Liver (tissue), 3 donors: Measurements from ENCODE around the gene NBEAL2.

Experiments
- EGR1 ChIP-seq, 2 donors: IDR thresholded peaks; 2 replicates each; pipeline ENCODE4 v1.6.1; 2016 to 2018; ENCODE audit warnings: antibody characterized with exemption in 2 of 2, low read depth in 2 of 2
- FOXA1 ChIP-seq: IDR thresholded peaks from 2 replicates; pipeline ENCODE4 v1.6.1; 2016; ENCODE audit warnings: antibody characterized with exemption
- GABPA ChIP-seq, 2 donors: IDR thresholded peaks in 1 of 2; conservative IDR thresholded peaks in 1 of 2; 2 replicates each; pipeline ENCODE4 v1.6.1; 2016; ENCODE audit warnings: antibody characterized with exemption in 2 of 2, mild to moderate bottlenecking in 1 of 2, moderate library complexity in 1 of 2
- JUND ChIP-seq, 2 donors: IDR thresholded peaks; 2 replicates each; pipeline ENCODE4 v1.6.1; 2016; ENCODE audit warnings: antibody characterized with exemption in 2 of 2
- MAX ChIP-seq: IDR thresholded peaks from 2 replicates; pipeline ENCODE4 v1.6.1; 2016; ENCODE audit warnings: antibody characterized with exemption
- RAD21 ChIP-seq, 2 donors: IDR thresholded peaks; 2 replicates each; pipeline ENCODE4 v1.6.1; 2016; ENCODE audit warnings: antibody characterized with exemption in 2 of 2, mild to moderate bottlenecking in 2 of 2
- RXRA ChIP-seq, 2 donors: IDR thresholded peaks; 2 replicates each; pipeline ENCODE4 v1.6.1; 2017 to 2018; ENCODE audit warnings: antibody characterized with exemption in 2 of 2, mild to moderate bottlenecking in 1 of 2
- SP1 ChIP-seq: IDR thresholded peaks from 2 replicates; pipeline ENCODE4 v1.6.1; 2018; ENCODE audit warnings: antibody characterized with exemption, mild to moderate bottlenecking
- TAF1 ChIP-seq: conservative IDR thresholded peaks from 2 replicates; pipeline ENCODE4 v1.6.1; 2016; ENCODE audit warnings: antibody characterized with exemption, mild to moderate bottlenecking
- TF ChIP-seq, protein P1 (sequence below): fragments of 150-350 bp; IDR thresholded peaks from 2 replicates; pipeline ENCODE4 v1.5.1; 2017; ENCODE audit warnings: improper control_type of control experiment, low read depth, low read length; ENCODE audit not compliant: missing input control
- TF ChIP-seq, protein P2 (sequence below): IDR thresholded peaks from 2 replicates; pipeline ENCODE4 v1.6.1; 2016; ENCODE audit warnings: antibody characterized with exemption
- TF ChIP-seq, protein P3 (sequence below): IDR thresholded peaks from 2 replicates; pipeline ENCODE4 v1.6.1; 2016; ENCODE audit warnings: antibody characterized with exemption, mild to moderate bottlenecking
- donor health status: healthy.
- donor health status: healthy.

GRCh38 chr3:46978985-46979944, at the start of gene NBEAL2:
- TF ChIP-seq, protein P1, sequence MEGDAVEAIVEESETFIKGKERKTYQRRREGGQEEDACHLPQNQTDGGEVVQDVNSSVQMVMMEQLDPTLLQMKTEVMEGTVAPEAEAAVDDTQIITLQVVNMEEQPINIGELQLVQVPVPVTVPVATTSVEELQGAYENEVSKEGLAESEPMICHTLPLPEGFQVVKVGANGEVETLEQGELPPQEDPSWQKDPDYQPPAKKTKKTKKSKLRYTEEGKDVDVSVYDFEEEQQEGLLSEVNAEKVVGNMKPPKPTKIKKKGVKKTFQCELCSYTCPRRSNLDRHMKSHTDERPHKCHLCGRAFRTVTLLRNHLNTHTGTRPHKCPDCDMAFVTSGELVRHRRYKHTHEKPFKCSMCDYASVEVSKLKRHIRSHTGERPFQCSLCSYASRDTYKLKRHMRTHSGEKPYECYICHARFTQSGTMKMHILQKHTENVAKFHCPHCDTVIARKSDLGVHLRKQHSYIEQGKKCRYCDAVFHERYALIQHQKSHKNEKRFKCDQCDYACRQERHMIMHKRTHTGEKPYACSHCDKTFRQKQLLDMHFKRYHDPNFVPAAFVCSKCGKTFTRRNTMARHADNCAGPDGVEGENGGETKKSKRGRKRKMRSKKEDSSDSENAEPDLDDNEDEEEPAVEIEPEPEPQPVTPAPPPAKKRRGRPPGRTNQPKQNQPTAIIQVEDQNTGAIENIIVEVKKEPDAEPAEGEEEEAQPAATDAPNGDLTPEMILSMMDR = no peak
- no peak for TF ChIP-seq JUND (IDR thresholded peaks at IDR 0.05)
- TF ChIP-seq, protein P2, sequence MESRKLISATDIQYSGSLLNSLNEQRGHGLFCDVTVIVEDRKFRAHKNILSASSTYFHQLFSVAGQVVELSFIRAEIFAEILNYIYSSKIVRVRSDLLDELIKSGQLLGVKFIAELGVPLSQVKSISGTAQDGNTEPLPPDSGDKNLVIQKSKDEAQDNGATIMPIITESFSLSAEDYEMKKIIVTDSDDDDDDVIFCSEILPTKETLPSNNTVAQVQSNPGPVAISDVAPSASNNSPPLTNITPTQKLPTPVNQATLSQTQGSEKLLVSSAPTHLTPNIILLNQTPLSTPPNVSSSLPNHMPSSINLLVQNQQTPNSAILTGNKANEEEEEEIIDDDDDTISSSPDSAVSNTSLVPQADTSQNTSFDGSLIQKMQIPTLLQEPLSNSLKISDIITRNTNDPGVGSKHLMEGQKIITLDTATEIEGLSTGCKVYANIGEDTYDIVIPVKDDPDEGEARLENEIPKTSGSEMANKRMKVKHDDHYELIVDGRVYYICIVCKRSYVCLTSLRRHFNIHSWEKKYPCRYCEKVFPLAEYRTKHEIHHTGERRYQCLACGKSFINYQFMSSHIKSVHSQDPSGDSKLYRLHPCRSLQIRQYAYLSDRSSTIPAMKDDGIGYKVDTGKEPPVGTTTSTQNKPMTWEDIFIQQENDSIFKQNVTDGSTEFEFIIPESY = no peak
- TF ChIP-seq GABPA (IDR thresholded peaks at IDR 0.05 in 1 of 2, conservative IDR thresholded peaks at IDR 0.05 in 1 of 2) = peak in 1 of 2 donors; percentile 51
- TF ChIP-seq FOXA1 = peak; percentile 24
- peak; percentile 73 for TF ChIP-seq SP1
- TF ChIP-seq, protein P3, sequence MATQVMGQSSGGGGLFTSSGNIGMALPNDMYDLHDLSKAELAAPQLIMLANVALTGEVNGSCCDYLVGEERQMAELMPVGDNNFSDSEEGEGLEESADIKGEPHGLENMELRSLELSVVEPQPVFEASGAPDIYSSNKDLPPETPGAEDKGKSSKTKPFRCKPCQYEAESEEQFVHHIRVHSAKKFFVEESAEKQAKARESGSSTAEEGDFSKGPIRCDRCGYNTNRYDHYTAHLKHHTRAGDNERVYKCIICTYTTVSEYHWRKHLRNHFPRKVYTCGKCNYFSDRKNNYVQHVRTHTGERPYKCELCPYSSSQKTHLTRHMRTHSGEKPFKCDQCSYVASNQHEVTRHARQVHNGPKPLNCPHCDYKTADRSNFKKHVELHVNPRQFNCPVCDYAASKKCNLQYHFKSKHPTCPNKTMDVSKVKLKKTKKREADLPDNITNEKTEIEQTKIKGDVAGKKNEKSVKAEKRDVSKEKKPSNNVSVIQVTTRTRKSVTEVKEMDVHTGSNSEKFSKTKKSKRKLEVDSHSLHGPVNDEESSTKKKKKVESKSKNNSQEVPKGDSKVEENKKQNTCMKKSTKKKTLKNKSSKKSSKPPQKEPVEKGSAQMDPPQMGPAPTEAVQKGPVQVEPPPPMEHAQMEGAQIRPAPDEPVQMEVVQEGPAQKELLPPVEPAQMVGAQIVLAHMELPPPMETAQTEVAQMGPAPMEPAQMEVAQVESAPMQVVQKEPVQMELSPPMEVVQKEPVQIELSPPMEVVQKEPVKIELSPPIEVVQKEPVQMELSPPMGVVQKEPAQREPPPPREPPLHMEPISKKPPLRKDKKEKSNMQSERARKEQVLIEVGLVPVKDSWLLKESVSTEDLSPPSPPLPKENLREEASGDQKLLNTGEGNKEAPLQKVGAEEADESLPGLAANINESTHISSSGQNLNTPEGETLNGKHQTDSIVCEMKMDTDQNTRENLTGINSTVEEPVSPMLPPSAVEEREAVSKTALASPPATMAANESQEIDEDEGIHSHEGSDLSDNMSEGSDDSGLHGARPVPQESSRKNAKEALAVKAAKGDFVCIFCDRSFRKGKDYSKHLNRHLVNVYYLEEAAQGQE = peak; percentile 75
- TF ChIP-seq MAX = no peak
- TF ChIP-seq EGR1 (IDR thresholded peaks at IDR 0.05; ENCODE audit: low read depth in 2 of 2) = no peak
- TF ChIP-seq TAF1 = peak; percentile 68
- TF ChIP-seq RAD21 (IDR thresholded peaks at IDR 0.05) = peak; percentile 44 to 66
- peak; percentile 44 to 55 for TF ChIP-seq RXRA (IDR thresholded peaks at IDR 0.05)
